Stimulated activated CD4-positive, alpha-beta T cell treated with anti-CD3 and anti-CD28 coated beads, Interleukin-4, amount 100 ng/mL, for 24 hours (primary cell): ENCODE data around the gene MIF4GD.
"Not testable (repeated sequence)": the region's sequence is repeated elsewhere in the genome, so short reads cannot be mapped to it uniquely, and the experiment has no call there.

ENCODE experiments used
- DNase-seq: peaks from one replicate; pipeline ENCODE4 v3.0.0-alpha.2; 2020

MIF4GD gene

GRCh38 chr17:75255954-75256698 lies 14.9 kb downstream of the MIF4GD start:
- DNase-seq: not testable (repeated sequence)

- DNase-seq: no peak
Observed at GRCh38 chr17:75252039-75252816, 18.8 kb downstream of the MIF4GD start.

- DNase-seq: peak; percentile 87
Observed at GRCh38 chr17:75250009-75250471, 21.0 kb downstream of the MIF4GD start.

- DNase-seq: peak; percentile 45
Observed at GRCh38 chr17:75249564-75249963, 21.5 kb downstream of the MIF4GD start.

- DNase-seq: no peak
Observed at GRCh38 chr17:75246404-75246803, 24.6 kb downstream of the MIF4GD start.

- no peak for DNase-seq
Observed at GRCh38 chr17:75245011-75245410, 26.0 kb downstream of the MIF4GD start.

- no peak for DNase-seq
Observed at GRCh38 chr17:75244133-75244866, 26.7 kb downstream of the MIF4GD start.

GRCh38 chr17:75242461-75243042 lies 28.5 kb downstream of the MIF4GD start:
- peak; percentile 42 for DNase-seq

- peak; percentile 25 for DNase-seq
Observed at GRCh38 chr17:75241996-75242460, 29.0 kb downstream of the MIF4GD start.

- no peak for DNase-seq
Observed at GRCh38 chr17:75241502-75241901, 29.5 kb downstream of the MIF4GD start.

GRCh38 chr17:75241143-75241430 lies 29.9 kb downstream of the MIF4GD start:
- no peak for DNase-seq

GRCh38 chr17:75240394-75241142 lies 30.5 kb downstream of the MIF4GD start:
- DNase-seq: peak; percentile 54

GRCh38 chr17:75239778-75240393 lies 31.1 kb downstream of the MIF4GD start:
- no peak for DNase-seq

GRCh38 chr17:75239214-75239613 lies 31.8 kb downstream of the MIF4GD start:
- no peak for DNase-seq

- peak; percentile 70 for DNase-seq
Observed at GRCh38 chr17:75238684-75239191, 32.3 kb downstream of the MIF4GD start.

GRCh38 chr17:75238020-75238580 lies 32.9 kb downstream of the MIF4GD start:
- DNase-seq: no peak

- DNase-seq: no peak
Observed at GRCh38 chr17:75237100-75238014, 33.7 kb downstream of the MIF4GD start.

GRCh38 chr17:75232786-75233185 lies 38.2 kb downstream of the MIF4GD start:
- DNase-seq: no peak

- no peak for DNase-seq
Observed at GRCh38 chr17:75231741-75232464, 39.1 kb downstream of the MIF4GD start.
